Kidney (tissue), 14 donors: Measurements from ENCODE around the gene CTTNBP2. TPM values are rescaled to one million over a fixed set of nuclear protein-coding genes. Genes with fewer than 3 reads are reported as not detected.

Experiments used
- DNase-seq, 5 donors: peaks; one replicate each; pipeline ENCODE4 v3.0.0-alpha.2; 2013 to 2020
- FAIRE-seq: peaks from 2 replicates; lab custom pipeline; 2012; peaks lifted over from hg19 to GRCh38; lab: Jason Lieb, UNC
- H3K27ac ChIP-seq, 2 donors: one replicate each; pipeline ENCODE4 v1.7.0; 2013; ENCODE audit warnings: low read depth in 2 of 2, low read length in 2 of 2, inconsistent platforms in 1 of 2
- H3K27me3 ChIP-seq: one replicate; pipeline ENCODE4 v1.7.1; 2013; ENCODE audit warnings: low read length, inconsistent platforms; ENCODE audit not compliant: control insufficient read depth, insufficient read depth
- H3K36me3 ChIP-seq, 3 donors: one replicate each; pipeline versions ENCODE4 v1.7.0 to v1.7.1; 2013; ENCODE audit warnings: low read length in 3 of 3, control low read depth in 1 of 3, inconsistent platforms in 1 of 3; ENCODE audit not compliant: insufficient read depth in 3 of 3, control insufficient read depth in 2 of 3
- H3K4me1 ChIP-seq, 3 donors: one replicate each; pipeline versions ENCODE4 v1.7.0 to v1.7.1; 2013; ENCODE audit warnings: low read length in 3 of 3, inconsistent platforms in 1 of 3, low read depth in 1 of 3; ENCODE audit not compliant: control insufficient read depth in 2 of 3, insufficient read depth in 2 of 3
- H3K4me3 ChIP-seq, 3 donors: one replicate each; pipeline versions ENCODE4 v1.7.0 to v1.8.1; 2013; ENCODE audit warnings: low read length in 3 of 3, control low read depth in 1 of 3, inconsistent platforms in 1 of 3
- H3K9ac ChIP-seq, 3 donors: one replicate each; pipeline versions ENCODE4 v1.7.0 to v1.7.1; 2013; ENCODE audit warnings: low read length in 3 of 3, control low read depth in 1 of 3, inconsistent platforms in 1 of 3
- H3K9me3 ChIP-seq, 3 donors: one replicate each; pipeline versions ENCODE4 v1.7.0 to v1.7.1; 2013; ENCODE audit warnings: low read length in 3 of 3, control low read depth in 1 of 3, inconsistent platforms in 1 of 3; ENCODE audit not compliant: control insufficient read depth in 2 of 3, insufficient read depth in 1 of 3
- intact Hi-C: fragments of 100-400 bp; cut with DNase I; formaldehyde crosslinking; loops from one replicate; pipeline ENCODE4 v1.11.1; 2022
- polyA plus RNA-seq: library from polyadenylated mRNA; stranded (reverse); fragments of 350-450 nt; fragmentation: Illumina TruSeq; extraction: RNeasy Lipid Tissue Mini Kit (QIAGEN cat#74804); gene quantifications from one replicate; pipeline ENCODE4 v1.2.3, GENCODE V29; 2014; ENCODE audit warnings: low read depth, low replicate concordance; ENCODE audit not compliant: insufficient read depth
- total RNA-seq: library from RNA; stranded (reverse); fragmentation: NEBNext Ultra II Directional; extraction: Animal tissue kit (Norgen Biotek cat#: 25700); gene quantifications from one replicate; pipeline ENCODE4 v1.2.1, GENCODE V29; 2021
- TF ChIP-seq, protein P1 (sequence below): IDR thresholded peaks from 3 replicates; pipeline ENCODE4 v1.5.1; 2012; ENCODE audit warnings: mild to moderate bottlenecking, moderate library complexity, borderline replicate concordance; ENCODE audit not compliant: insufficient read depth; ENCODE audit errors: extremely low read depth
- donor health status: control.
- donor health status: control.
- donor health status: control.
- donor health status: control.
- donor health status: control.
- donor health status: DM: yes; HTN: yes; CAD: no.
- donor health status: Normal renal cell carcinoma (clear cell type).

Gene CTTNBP2
- total and polyA plus RNA-seq, 2 donors from 2014 or later: 3.8 to 41.1 TPM

DNA sequence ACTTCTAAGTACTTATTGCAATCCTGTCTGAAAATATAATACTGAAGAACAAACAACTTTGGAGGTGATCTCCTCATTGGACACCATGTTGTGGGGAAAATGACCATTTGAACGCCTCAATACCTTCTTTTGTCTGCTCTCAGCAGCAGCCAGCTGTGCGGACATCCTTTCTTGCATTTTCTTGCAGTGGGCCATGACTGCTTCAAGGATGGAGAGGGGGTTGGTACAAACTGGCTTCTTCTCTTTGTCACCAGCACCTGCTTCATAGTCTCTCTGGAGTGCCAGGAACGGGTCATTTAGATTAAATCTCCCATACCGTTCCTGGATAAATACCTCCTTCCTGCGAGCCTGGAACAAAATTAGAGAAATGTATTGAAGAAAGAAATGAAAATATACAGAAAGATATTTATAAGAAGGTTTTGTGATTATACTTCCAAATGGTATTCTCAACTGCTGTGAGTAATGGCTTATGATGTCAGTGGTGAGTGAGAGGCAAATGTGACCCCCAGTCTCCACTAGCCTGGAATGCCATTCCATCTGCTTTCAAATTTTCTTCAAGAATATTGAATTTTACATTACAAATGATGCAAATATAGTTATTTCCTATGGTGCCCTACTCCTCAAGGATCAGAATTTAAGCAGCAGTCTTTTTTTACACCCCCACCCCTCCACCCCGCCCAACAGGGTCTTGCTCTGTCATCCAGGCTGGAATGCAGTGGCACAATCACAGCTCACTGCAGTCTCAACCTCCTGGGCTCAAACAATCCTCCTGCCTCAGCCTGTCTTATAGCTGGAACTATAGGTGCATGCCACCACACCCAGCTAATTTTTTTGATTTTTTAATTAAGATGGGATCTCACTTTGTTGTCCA lies 62.4 kb downstream of the CTTNBP2 start:
- FAIRE-seq (no peak), DNase-seq (no peak)
- Histone ChIP-seq H3K27ac (no peak overlapping the region), H3K36me3 (no peaks in the 10 kb centered on the region), H3K4me3 (no peak overlapping the region), H3K27me3 (no peaks in the 10 kb centered on the region), H3K9me3 (no peaks in the 10 kb centered on the region), H3K9ac (no peak overlapping the region), H3K4me1 (peaks cover 0 to 5% (median 3%) of the 10 kb centered on the region in 3 donors)
- intact Hi-C loops: no loop called here
- TF ChIP-seq, protein P1, sequence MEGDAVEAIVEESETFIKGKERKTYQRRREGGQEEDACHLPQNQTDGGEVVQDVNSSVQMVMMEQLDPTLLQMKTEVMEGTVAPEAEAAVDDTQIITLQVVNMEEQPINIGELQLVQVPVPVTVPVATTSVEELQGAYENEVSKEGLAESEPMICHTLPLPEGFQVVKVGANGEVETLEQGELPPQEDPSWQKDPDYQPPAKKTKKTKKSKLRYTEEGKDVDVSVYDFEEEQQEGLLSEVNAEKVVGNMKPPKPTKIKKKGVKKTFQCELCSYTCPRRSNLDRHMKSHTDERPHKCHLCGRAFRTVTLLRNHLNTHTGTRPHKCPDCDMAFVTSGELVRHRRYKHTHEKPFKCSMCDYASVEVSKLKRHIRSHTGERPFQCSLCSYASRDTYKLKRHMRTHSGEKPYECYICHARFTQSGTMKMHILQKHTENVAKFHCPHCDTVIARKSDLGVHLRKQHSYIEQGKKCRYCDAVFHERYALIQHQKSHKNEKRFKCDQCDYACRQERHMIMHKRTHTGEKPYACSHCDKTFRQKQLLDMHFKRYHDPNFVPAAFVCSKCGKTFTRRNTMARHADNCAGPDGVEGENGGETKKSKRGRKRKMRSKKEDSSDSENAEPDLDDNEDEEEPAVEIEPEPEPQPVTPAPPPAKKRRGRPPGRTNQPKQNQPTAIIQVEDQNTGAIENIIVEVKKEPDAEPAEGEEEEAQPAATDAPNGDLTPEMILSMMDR: no peak

DNA sequence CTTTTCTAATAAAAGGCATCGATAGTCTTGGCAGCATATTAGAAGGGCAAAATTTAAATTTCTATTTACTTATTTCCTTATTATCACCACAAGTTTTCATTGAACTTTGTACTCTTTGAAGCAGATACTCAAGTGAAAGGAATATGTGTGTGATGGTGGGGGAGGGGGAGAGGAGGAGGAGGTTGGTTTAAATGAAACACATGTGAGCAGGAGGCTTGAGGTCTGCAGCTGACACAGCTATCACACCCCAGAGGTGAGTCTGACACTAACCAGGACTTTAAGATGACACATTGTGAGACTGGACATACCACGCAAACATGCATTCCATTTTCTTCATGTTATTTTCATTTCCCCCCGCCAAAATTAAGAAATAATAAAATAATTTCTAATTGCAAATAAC lies 63.3 kb downstream of the CTTNBP2 start:
- Histone ChIP-seq H3K4me1 (peaks cover 0 to 5% (median 3%) of the 10 kb centered on the region in 3 donors), H3K9ac (no peak overlapping the region), H3K27ac (no peak overlapping the region), H3K4me3 (no peak overlapping the region), H3K36me3 (no peaks in the 10 kb centered on the region), H3K9me3 (no peaks in the 10 kb centered on the region), H3K27me3 (no peaks in the 10 kb centered on the region)
- FAIRE-seq: no peak
- peak in 1 of 5 donors; percentile 21 for DNase-seq
- TF ChIP-seq, protein P1: no peak
- intact Hi-C loops: no loop called here

DNA sequence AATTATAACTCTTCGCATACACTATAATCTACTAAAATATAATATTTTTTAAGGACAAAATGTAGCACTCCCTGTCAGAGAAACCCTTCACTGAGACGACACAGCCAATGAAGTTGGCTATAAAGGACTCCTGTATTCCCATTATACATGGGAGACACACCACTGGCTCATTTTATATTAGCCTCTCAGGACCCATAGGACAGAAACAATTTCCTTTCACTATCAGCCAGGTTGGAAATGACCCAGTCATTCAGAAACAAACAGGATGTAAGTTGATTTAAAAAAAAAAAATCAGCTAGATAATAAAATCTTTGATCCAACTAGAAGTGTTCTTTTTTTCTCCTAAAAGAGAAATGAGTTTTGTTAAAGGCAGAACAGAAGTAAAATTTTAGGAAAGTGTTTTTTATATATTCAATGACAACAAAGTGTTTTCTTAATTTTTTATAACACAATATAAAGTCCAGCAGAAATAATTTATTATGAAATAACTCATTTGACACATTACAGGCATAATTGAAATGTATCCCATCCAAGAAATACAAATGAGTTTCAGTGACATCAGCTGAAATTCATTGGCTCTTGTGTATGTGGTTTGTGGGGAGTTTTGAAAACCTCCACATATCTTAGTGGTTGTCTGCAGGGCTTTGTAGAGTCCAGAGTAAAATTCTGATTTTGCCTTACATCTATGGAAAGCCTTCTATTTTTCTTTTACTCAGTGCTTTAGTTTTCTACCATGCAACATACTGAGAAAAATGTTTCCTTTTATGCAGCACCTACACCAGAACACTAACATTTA lies 64.1 kb downstream of the CTTNBP2 start:
- TF ChIP-seq, protein P1: no peak
- H3K4me1 ChIP-seq: peaks cover 0 to 5% (median 3%) of the 10 kb centered on the region in 3 donors
- FAIRE-seq: no peak
- H3K4me3 ChIP-seq: no peak overlapping the region
- H3K27ac ChIP-seq: peak overlapping the region in 1 of 2 donors; percentile 15
- H3K9me3 ChIP-seq: no peaks in the 10 kb centered on the region
- no peaks in the 10 kb centered on the region for H3K36me3 ChIP-seq
- no peak overlapping the region for H3K9ac ChIP-seq
- H3K27me3 ChIP-seq: no peaks in the 10 kb centered on the region
- intact Hi-C loops: no loop called here
- no peak for DNase-seq
